Activated T-cell treated with anti-CD3 and anti-CD28 coated beads for 4 hours (primary cell): ENCODE data around the gene GOSR2.
A peak's percentile ranks its signal among the peaks of the same experiment; 100 is the strongest.

ENCODE experiments used
- DNase-seq: peaks from one replicate; pipeline ENCODE4 v3.0.0-alpha.2; 2020

Gene GOSR2

DNA sequence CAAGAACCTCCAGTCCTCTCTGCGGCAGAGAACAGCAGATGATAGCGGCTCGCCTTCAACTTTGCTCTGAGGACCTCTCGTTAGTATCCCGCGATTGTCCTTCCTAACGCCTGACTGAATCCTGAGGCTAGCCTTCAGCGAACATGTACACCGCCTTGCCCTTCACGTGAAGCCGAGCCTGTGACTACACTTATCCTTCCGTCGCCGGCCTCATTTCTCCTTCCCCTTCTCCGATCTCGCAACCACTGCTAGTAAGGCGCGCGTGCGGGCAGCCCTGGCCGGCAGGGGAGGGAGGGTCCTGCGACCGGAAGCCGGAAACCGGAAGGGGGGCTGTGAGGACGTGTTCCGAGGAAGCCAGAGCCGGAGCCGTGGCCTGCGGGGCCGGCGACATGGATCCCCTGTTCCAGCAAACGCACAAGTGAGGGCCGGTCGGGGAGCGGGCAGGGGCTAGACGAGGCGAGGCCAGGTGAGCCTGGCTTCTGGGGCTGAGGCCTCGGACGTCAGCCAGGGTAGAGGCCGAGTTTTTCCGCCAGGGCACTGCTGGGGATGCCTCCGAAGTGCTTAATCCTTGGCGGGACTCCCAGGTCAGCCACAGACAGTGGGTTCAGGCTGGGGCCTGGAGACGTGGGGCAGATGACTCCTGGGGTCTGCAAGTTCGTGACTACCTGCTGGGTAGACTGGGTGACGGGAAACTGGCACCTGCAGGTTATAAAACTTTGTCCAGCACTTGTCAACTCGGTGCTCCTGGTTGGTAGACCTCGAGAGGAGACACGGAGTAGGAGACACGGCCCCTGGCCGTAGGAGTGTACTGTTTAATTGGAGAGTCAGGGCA is at the start of gene GOSR2:
GOSR2 (plus strand) TSS at position 357 of the 832 bp plus-strand sequence; CDS start at position 390, 33 bp downstream.
- peak; percentile 85 for DNase-seq

DNA sequence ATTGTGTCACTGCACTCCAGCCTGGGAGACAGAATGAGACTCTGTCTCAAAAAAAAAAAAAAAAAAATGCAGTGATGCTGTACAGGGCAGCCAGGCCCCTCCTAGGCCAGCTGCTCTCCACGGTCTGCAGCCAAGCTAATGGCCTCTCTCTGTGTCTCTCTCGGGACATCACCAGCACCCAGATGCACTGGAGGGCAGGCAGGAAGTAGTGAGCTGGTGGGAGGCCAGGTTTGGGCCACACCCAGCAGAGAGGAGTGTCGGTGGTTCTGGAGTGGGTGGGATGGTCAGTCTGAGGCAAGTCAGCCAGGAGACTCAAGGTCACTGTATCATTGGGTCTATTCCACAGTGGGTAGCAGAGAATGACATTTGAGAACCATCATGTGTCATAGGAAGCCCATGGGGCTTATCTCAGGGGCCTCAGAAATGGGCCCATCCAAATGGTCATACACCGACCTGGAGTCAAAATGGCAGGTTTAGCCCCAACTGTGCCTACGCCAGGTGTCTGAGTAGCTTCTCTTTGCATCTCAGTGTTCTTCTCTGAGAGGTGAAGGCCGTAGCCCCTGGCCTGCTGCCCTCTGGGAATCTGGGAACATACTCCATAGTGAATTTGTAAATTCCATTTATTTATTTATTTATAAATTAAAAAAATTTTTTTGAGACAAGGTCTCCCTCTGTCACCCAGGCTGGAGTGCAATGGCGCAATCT is 48.9 kb upstream of the GOSR2 start:
- no peak for DNase-seq

DNA sequence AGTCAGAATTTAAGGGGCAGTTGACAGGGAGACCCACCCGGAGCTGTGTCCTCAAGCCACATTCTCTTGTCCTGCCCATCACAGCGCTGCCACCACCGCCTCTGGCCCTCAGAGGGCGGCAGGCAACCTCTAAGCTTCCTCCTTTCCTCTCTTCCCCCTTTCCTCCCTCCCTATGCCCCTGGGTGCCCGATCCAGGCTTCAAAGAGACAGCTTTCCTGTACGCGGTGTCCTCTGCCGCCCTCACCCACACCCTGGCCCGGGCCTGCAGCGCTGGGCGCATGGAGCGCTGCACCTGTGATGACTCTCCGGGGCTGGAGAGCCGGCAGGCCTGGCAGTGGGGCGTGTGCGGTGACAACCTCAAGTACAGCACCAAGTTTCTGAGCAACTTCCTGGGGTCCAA is 48.1 kb upstream of the GOSR2 start:
- no peak for DNase-seq

GRCh38 chr17:46875849-46876352 is 47.1 kb upstream of the GOSR2 start:
- DNase-seq = no peak

DNA sequence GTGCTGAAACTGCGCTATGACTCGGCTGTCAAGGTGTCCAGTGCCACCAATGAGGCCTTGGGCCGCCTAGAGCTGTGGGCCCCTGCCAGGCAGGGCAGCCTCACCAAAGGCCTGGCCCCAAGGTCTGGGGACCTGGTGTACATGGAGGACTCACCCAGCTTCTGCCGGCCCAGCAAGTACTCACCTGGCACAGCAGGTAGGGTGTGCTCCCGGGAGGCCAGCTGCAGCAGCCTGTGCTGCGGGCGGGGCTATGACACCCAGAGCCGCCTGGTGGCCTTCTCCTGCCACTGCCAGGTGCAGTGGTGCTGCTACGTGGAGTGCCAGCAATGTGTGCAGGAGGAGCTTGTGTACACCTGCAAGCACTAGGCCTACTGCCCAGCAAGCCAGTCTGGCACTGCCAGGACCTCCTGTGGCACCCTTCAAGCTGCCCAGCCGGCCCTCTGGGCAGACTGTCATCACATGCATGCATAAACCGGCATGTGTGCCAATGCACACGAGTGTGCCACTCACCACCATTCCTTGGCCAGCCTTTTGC is 46.5 kb upstream of the GOSR2 start:
- DNase-seq = no peak

DNA sequence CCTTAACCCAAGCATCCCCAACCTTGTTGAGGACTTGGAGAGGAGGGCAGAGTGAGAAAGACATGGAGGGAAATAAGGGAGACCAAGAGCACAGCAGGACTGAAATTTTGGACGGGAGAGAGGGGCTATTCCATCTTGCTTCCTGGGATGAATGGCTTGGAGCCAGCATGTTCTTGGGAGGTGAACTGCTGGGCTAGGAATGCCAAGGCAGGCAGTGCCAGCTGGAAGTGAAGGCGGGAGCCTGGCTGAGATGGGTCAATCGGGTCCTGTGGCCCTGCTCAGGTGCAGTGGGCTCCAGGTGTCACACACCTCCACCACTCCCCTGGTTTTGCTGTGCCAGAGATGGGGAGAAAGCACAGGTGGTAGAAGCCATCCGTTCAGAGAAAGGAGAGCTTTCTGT is 46.0 kb upstream of the GOSR2 start:
- no peak for DNase-seq

- DNase-seq = no peak
These were observed 45.5 kb upstream of the GOSR2 start for GRCh38 chr17:46877466-46877865.

DNA sequence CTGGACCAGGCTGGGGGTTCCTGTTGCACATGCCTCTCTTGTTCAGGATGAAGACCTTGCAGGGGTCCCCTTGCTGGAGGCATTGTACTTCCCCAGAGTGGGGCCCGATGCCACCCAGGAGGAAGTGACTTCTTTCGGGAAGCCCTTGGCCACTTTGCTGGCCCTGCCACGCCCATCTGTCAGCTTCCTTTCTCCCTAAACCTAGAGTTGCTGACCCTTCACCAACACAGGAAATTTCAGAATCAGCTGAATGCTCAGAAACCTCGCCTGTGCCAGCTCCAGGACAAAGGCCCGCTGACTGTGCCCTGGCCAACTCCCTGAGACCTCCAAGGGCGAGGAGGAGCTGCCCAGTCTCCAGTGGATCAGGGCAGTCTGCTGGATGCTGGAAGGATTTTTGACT is 44.9 kb upstream of the GOSR2 start:
- DNase-seq = no peak

- no peak for DNase-seq
These were observed 43.9 kb upstream of the GOSR2 start for GRCh38 chr17:46879101-46879500.

- no peak for DNase-seq
These were observed 41.9 kb upstream of the GOSR2 start for GRCh38 chr17:46881015-46881414.

GRCh38 chr17:46882666-46883065 is 40.3 kb upstream of the GOSR2 start:
- DNase-seq = no peak

- DNase-seq = no peak
These were observed 39.0 kb upstream of the GOSR2 start for GRCh38 chr17:46883871-46884520.

GRCh38 chr17:46884552-46884951 is 38.4 kb upstream of the GOSR2 start:
- no peak for DNase-seq

DNA sequence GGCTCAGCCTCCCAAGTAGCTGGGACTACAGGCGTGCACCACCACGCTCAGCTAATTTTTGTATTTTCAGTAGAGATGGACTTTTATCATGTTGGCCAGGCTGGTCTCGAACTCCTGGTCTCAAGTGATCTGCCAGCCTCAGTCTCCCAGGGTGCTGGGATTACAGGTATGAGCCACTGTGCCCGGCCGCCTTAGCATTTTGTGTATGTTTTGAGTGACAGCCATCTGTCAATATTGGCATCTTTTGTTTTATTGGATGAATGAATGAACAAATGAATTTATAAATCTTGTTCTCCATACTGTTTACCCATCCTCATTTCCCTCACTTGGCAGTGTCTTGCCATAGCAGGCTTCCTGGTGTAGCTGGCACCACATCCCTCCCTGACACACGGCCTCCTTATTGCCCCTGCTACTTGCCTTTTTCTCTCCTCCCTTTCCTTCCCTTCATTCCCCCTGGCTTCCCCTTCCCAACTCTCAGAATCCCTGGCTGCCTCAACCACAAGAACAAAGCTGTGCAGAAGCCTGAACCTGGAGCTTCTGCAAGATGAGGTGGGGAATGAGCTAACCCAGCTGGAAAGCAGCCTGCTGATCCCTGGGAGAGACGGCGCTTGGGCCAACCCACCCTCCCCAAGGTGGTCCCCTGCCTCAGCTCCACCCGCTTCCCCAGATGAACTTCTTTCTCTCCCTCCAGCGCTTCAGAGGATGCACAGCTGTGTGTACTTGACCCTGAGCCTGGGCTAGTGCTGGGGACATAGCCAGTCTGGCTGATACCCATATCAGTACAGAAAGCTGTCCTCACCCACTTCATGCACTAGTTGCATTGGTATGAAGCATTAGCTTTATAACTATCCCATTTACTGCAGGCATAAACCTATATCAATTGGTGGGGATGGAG is 37.3 kb upstream of the GOSR2 start:
- DNase-seq = no peak

DNA sequence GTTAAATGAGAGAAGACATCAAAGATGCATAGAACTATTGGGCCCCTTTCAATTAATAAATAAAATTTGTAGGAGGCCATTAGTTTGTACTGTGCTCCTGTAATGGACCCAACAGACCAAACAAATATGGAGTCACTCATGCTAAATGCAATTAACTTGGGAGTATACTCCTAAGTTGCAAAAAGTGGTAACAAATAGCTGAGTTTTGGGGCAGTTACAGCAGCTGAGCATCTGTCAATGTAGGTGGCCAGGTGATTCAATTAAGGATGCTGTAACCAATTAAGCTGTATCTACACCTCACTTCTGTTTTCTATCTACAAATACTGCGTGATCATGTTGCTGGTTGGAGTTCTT is 36.7 kb upstream of the GOSR2 start:
- no peak for DNase-seq

GRCh38 chr17:46887717-46888116 is 35.2 kb upstream of the GOSR2 start:
- no peak for DNase-seq

- no peak for DNase-seq
These were observed 34.2 kb upstream of the GOSR2 start for GRCh38 chr17:46888727-46889126.

DNA sequence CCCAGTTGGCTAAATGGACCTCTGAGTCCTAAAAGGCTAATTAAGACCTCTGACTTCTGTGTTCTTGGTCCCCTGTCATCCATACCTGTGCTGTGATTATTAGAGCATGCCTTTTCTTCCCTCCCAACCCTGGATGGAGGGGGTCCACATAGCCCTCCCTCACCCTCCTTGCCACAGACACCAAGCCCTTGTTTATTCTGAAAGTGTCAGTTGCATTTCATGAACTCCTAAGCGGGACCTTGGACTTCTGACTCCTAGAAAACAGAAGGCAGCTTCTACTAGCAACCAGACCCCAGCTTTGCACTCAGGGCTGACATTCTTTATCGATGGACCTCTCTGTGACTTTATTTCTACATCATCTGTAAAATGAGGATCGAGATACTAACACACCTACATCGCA is 33.4 kb upstream of the GOSR2 start:
- DNase-seq = no peak

- no peak for DNase-seq
These were observed 32.9 kb upstream of the GOSR2 start for GRCh38 chr17:46889992-46890564.

GRCh38 chr17:46890638-46891037 is 32.3 kb upstream of the GOSR2 start:
- DNase-seq = no peak

DNA sequence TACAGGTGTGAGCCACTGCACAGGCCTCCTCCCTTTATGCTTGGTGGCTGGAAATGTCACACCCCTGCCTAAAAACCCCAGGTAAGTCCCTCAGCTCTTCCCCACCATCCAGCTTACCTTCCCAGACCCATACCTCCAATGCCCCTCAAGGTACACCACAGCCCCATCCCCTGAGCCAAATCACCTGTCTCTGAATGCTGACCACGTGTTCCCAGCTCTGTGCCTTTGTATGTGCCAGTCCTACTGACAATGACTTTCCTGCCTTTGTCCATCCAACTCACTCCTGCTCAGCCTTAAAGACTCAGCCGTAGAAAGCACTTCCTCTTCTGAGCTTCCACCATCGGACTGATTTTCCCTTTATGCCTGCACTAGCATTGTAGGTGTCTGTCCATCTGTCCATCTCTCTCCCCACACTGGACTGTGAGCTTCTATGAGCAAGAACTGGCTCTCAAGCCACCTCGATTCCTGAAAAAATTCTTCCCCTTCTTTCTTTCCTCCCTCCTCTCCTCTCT is 30.7 kb upstream of the GOSR2 start:
- no peak for DNase-seq

- no peak for DNase-seq
These were observed 28.9 kb upstream of the GOSR2 start for GRCh38 chr17:46894024-46894423.
